GM12874 (cell line): ENCODE data around the gene PFDN1.

ENCODE experiments used
- TF ChIP-seq, protein P1 (sequence below): IDR thresholded peaks from 2 replicates; pipeline ENCODE4 v1.5.1; 2011; ENCODE audit warnings: low read depth, mild to moderate bottlenecking, control low read depth, low read length, moderate library complexity; ENCODE audit not compliant: insufficient read depth

Gene PFDN1

DNA sequence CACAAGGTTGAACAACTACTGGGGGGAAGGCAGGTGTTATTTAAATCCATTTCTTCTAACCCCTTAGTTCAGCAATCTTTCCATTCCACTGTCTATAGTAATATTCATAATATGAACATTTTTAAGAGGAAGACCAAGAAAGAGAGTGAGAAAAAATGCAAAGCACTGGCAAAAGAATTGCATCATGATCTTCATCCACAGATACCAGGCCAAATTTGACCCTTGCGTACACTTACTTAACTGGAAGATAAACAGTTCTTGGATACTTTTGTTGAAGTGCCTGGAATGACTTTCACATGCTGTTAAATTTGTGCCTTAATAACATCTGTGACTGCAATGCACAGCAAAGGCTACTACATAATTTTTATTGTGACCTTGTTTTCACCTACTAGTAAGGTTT, 1.8 kb downstream of the PFDN1 start:
- TF ChIP-seq, protein P1, sequence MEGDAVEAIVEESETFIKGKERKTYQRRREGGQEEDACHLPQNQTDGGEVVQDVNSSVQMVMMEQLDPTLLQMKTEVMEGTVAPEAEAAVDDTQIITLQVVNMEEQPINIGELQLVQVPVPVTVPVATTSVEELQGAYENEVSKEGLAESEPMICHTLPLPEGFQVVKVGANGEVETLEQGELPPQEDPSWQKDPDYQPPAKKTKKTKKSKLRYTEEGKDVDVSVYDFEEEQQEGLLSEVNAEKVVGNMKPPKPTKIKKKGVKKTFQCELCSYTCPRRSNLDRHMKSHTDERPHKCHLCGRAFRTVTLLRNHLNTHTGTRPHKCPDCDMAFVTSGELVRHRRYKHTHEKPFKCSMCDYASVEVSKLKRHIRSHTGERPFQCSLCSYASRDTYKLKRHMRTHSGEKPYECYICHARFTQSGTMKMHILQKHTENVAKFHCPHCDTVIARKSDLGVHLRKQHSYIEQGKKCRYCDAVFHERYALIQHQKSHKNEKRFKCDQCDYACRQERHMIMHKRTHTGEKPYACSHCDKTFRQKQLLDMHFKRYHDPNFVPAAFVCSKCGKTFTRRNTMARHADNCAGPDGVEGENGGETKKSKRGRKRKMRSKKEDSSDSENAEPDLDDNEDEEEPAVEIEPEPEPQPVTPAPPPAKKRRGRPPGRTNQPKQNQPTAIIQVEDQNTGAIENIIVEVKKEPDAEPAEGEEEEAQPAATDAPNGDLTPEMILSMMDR, result no peak

- TF ChIP-seq, protein P1, result no peak
These were observed 3.8 kb downstream of the PFDN1 start for GRCh38 chr5:140299056-140299455.

GRCh38 chr5:140298183-140298601, 4.7 kb downstream of the PFDN1 start:
- TF ChIP-seq, protein P1, result no peak

DNA sequence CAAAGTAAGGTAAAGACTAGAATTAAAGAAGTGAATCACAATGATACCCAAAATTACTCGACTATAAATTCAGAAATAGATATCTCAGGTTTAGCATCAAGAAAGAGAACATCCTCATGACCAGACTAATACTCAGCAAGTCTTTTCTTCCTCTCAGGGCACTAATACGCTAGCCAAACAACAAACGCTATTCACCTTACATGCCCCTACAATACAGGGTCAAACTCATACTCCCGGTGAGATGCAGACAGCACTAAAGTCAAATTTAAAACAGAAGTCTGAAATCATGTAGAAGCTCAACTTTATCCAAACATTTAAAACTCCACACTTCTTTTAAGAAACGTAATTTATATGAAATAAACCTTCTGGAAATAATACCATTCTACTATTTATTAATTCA, 5.6 kb downstream of the PFDN1 start:
- TF ChIP-seq, protein P1, result no peak

DNA sequence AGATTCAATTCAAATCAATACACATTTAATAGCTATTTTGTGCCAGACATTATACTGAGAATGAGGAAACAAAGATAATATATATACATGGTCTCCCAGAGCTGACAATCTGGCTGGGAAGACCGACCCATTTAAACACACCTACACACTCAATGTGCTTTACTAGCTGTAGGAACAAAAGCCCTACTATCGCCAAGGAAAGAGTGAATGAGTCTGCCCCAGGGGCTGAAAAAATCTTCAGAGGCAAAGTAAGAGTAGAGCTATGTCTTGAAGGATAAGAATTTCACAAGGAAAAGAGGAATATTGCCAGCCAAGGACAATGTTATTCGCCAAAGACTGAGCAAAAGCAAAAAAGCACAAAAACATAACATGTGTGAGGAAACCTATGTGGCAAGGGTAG, 6.6 kb downstream of the PFDN1 start:
- TF ChIP-seq, protein P1, result no peak

DNA sequence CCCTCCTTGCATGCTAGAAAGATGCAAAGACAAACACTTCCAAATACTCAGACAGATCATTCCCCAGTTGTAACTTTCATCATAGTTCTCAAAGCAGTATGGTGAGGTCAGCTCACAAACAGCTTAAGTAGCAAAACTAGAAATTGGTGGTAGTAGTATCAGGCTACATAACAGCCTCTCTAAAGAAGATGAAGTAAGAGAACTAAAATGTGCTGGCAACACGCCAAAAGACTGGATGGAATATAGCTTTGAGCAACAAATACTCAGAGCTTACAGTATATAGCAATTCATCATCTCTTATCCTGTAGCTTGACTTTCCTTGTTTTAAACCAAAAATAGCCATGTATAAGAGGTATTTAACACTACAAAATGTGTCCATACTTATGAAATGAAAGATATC, 7.5 kb downstream of the PFDN1 start:
- TF ChIP-seq, protein P1, result no peak

- TF ChIP-seq, protein P1, result no peak
These were observed 8.1 kb downstream of the PFDN1 start for GRCh38 chr5:140294753-140295152.

GRCh38 chr5:140293849-140294100, 9.1 kb downstream of the PFDN1 start:
- TF ChIP-seq, protein P1, result no peak
